OCI-LY7 (cell line): ENCODE measurements around the gene KRTAP10-5. TPM values are rescaled to one million over a fixed set of nuclear protein-coding genes. Genes with fewer than 3 reads are reported as not detected.
"Not testable (repeated sequence)": the region's sequence is repeated elsewhere in the genome, so short reads cannot be mapped to it uniquely, and the experiment has no call there.

ENCODE experiments used
- BruUV-seq: library from RNA; stranded (reverse); fragments of 400-500 nt; replicated peaks from 2 replicates; lab custom pipeline; 2021; lab: Mats Ljungman, UMichigan
- CTCF ChIA-PET: fragments of 300-600 bp; sonication (Branson Sonifier 250); formaldehyde crosslinking; loops from one replicate; lab custom pipeline; 2022; ENCODE audit warnings: antibody characterized with exemption; ENCODE audit not compliant: unreplicated experiment; lab: Charles Lee
- POLR2A ChIA-PET: fragments of 300-600 bp; sonication (Branson Sonifier 250); formaldehyde crosslinking; loops from one replicate; lab custom pipeline; 2022; ENCODE audit warnings: antibody characterized with exemption; lab: Charles Lee
- DNase-seq: peaks from one replicate; pipeline ENCODE4 v3.0.0-alpha.2; 2015; ENCODE audit warnings: low spot score
- H2AFZ ChIP-seq: fragments of 200-600 bp; sonication (generic), shearing (Covaris generic); 2 replicates; pipeline ENCODE4 v1.6.1; 2014; ENCODE audit warnings: mild to moderate bottlenecking, antibody characterized with exemption, low read length, moderate library complexity
- H3K27ac ChIP-seq: fragments of 200-600 bp; sonication (generic); 2 replicates; pipeline ENCODE4 v1.5.1; 2014; ENCODE audit warnings: mixed run types, low read depth, mild to moderate bottlenecking, moderate library complexity, low read length, inconsistent platforms; ENCODE audit not compliant: poor library complexity, severe bottlenecking
- H3K36me3 ChIP-seq: fragments of 200-600 bp; sonication (generic); 2 replicates; pipeline ENCODE4 v1.6.1; 2014; ENCODE audit warnings: mild to moderate bottlenecking, antibody characterized with exemption, low read length, moderate library complexity, mixed read lengths; ENCODE audit not compliant: insufficient read depth
- H3K4me1 ChIP-seq: fragments of 200-600 bp; sonication (generic); 2 replicates; pipeline ENCODE4 v1.5.1; 2014; ENCODE audit warnings: mild to moderate bottlenecking, low read length; ENCODE audit not compliant: insufficient read depth, poor library complexity, severe bottlenecking
- H3K4me2 ChIP-seq: fragments of 200-600 bp; sonication (generic); 2 replicates; pipeline ENCODE4 v1.6.1; 2014; ENCODE audit warnings: mild to moderate bottlenecking, low read length
- H3K4me3 ChIP-seq: fragments of 200-600 bp; sonication (generic); 2 replicates; pipeline ENCODE4 v1.5.1; 2014; ENCODE audit warnings: mild to moderate bottlenecking, low read depth, low read length; ENCODE audit not compliant: poor library complexity, severe bottlenecking
- H3K79me2 ChIP-seq: fragments of 200-600 bp; sonication (generic); 2 replicates; pipeline ENCODE4 v1.6.1; 2016; ENCODE audit warnings: low read depth, mild to moderate bottlenecking, low read length, moderate library complexity, mixed read lengths; ENCODE audit not compliant: insufficient read depth
- H3K9me2 ChIP-seq: fragments of 200-600 bp; sonication (generic); 2 replicates; pipeline ENCODE4 v1.6.1; 2016; ENCODE audit warnings: mild to moderate bottlenecking, low read length, mixed read lengths; ENCODE audit not compliant: insufficient read depth
- H3K9me3 ChIP-seq: fragments of 200-600 bp; sonication (generic); 2 replicates; pipeline ENCODE4 v1.6.1; 2014; ENCODE audit warnings: mild to moderate bottlenecking, mixed run types, low read length, mixed read lengths
- H4K20me1 ChIP-seq: fragments of 200-600 bp; sonication (generic); 2 replicates; pipeline ENCODE4 v1.6.1; 2014; ENCODE audit warnings: mild to moderate bottlenecking, antibody characterized with exemption, low read length, moderate library complexity, mixed read lengths; ENCODE audit not compliant: insufficient read depth
- EZH2phosphoT487 ChIP-seq: fragments of 200-600 bp; sonication (generic); IDR thresholded peaks from 2 replicates; pipeline ENCODE4 v1.6.1; 2018; ENCODE audit warnings: low read depth, borderline replicate concordance, mild to moderate bottlenecking, mixed run types, antibody characterized with exemption, low read length, moderate library complexity, mixed read lengths
- intact Hi-C: fragments of 100-400 bp; cut with micrococcal nuclease; formaldehyde crosslinking; loops from one replicate; pipeline ENCODE4 v1.10.0; 2022; ENCODE audit not compliant: unreplicated experiment
- total RNA-seq, 2 experiments: library from RNA; depleted of rRNA in 1 of 2; stranded (reverse); fragments of >200 nt in 1 of 2; shearing (Covaris generic) in 1 of 2; gene quantifications; 2 replicates each; pipeline ENCODE4 v1.2.3, GENCODE V29; 2014 to 2022
- TF ChIP-seq, protein P1 (sequence below): fragments of 200-600 bp; sonication (generic); conservative IDR thresholded peaks from 2 replicates; pipeline ENCODE4 v1.5.1; 2014; ENCODE audit warnings: mild to moderate bottlenecking, antibody characterized with exemption, low read length, moderate library complexity, mixed read lengths

Gene KRTAP10-5
- total RNA-seq, 2 experiments from 2014 or later, result not detected

GRCh38 chr21:44552136-44552535, 28.3 kb downstream of the KRTAP10-5 start:
- ChIA-PET CTCF (no interaction called here), POLR2A (interaction anchor here (0.5 kb wide), 1 partner anchor 47 kb away, joined by 4 read pairs; no protein-coding TSS in a partner anchor)
- Histone ChIP-seq H3K4me2 (no peak overlapping the region), H3K36me3 (no peaks in the 10 kb centered on the region), H3K4me1 (peaks cover 7% of the 10 kb centered on the region), H3K9me3 (peaks cover 3% of the 10 kb centered on the region), H2AFZ (no peak overlapping the region), H3K4me3 (no peak overlapping the region), H4K20me1 (no peaks in the 10 kb centered on the region), H3K9me2 (no peaks in the 10 kb centered on the region), H3K27ac (no peak overlapping the region), H3K79me2 (no peaks in the 10 kb centered on the region)
- no peak for DNase-seq
- TF ChIP-seq EZH2phosphoT487, result no peak
- TF ChIP-seq, protein P1, sequence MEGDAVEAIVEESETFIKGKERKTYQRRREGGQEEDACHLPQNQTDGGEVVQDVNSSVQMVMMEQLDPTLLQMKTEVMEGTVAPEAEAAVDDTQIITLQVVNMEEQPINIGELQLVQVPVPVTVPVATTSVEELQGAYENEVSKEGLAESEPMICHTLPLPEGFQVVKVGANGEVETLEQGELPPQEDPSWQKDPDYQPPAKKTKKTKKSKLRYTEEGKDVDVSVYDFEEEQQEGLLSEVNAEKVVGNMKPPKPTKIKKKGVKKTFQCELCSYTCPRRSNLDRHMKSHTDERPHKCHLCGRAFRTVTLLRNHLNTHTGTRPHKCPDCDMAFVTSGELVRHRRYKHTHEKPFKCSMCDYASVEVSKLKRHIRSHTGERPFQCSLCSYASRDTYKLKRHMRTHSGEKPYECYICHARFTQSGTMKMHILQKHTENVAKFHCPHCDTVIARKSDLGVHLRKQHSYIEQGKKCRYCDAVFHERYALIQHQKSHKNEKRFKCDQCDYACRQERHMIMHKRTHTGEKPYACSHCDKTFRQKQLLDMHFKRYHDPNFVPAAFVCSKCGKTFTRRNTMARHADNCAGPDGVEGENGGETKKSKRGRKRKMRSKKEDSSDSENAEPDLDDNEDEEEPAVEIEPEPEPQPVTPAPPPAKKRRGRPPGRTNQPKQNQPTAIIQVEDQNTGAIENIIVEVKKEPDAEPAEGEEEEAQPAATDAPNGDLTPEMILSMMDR, result no peak
- no TSS peak for BruUV-seq
- intact Hi-C loops, result no loop called here

- ChIA-PET POLR2A (no interaction called here), CTCF (no interaction called here)
- H3K4me1 ChIP-seq, result peaks cover 7% of the 10 kb centered on the region
- H3K79me2 ChIP-seq, result no peaks in the 10 kb centered on the region
- H3K27ac ChIP-seq, result no peak within 1 kb of the TSS
- no peaks in the 10 kb centered on the region for H4K20me1 ChIP-seq
- peaks cover 10% of the 10 kb centered on the region for H3K9me3 ChIP-seq
- no peak within 1 kb of the TSS for H2AFZ ChIP-seq
- BruUV-seq, result no TSS peak
- H3K4me3 ChIP-seq, result no peak within 1 kb of the TSS
- no peak within 1 kb of the TSS for H3K4me2 ChIP-seq
- no peaks in the 10 kb centered on the region for H3K9me2 ChIP-seq
- DNase-seq, result no peak
- H3K36me3 ChIP-seq, result no peaks in the 10 kb centered on the region
- intact Hi-C loops, result no loop called here
- no peak for TF ChIP-seq EZH2phosphoT487
- TF ChIP-seq, protein P1, result no peak
These were observed 29.0 kb downstream of the KRTAP10-5 start, which contains the start of gene KRTAP10-2 for GRCh38 chr21:44551340-44551961. KRTAP10-2 (minus strand) TSS chr21:44551505; CDS start chr21:44551458, 47 bp downstream.

- H3K4me1 ChIP-seq, result peaks cover 7% of the 10 kb centered on the region
- H2AFZ ChIP-seq, result no peak overlapping the region
- H3K79me2 ChIP-seq, result no peaks in the 10 kb centered on the region
- no peaks in the 10 kb centered on the region for H3K36me3 ChIP-seq
- ChIA-PET CTCF (no interaction called here), POLR2A (no interaction called here)
- H3K4me3 ChIP-seq, result no peak overlapping the region
- no peak overlapping the region for H3K4me2 ChIP-seq
- H3K9me2 ChIP-seq, result no peaks in the 10 kb centered on the region
- H3K27ac ChIP-seq, result no peak overlapping the region
- BruUV-seq, result no TSS peak
- H4K20me1 ChIP-seq, result no peaks in the 10 kb centered on the region
- H3K9me3 ChIP-seq, result peaks cover 11% of the 10 kb centered on the region
- no peak for TF ChIP-seq EZH2phosphoT487
- TF ChIP-seq, protein P1, result no peak
- no peak for DNase-seq
- intact Hi-C loops, result no loop called here
These were observed 29.6 kb downstream of the KRTAP10-5 start for GRCh38 chr21:44550807-44551206.

GRCh38 chr21:44550285-44550684, 30.1 kb downstream of the KRTAP10-5 start:
- H3K36me3 ChIP-seq, H3K27ac ChIP-seq, intact Hi-C loops, H4K20me1 ChIP-seq, DNase-seq, POLR2A ChIA-PET, H3K9me2 ChIP-seq, H3K4me3 ChIP-seq, CTCF ChIA-PET, H3K79me2 ChIP-seq, H2AFZ ChIP-seq, H3K4me1 ChIP-seq, H3K4me2 ChIP-seq, BruUV-seq: not testable (repeated sequence)
- peaks cover 11% of the 10 kb centered on the region for H3K9me3 ChIP-seq
